PFSK-1 (cell line): Measurements from ENCODE around the gene IQCK.

Experiments used
- FOXP2 ChIP-seq: optimal IDR thresholded peaks from 2 replicates; pipeline ENCODE3; 2011; ENCODE audit warnings: borderline replicate concordance, control low read depth, inconsistent platforms; ENCODE audit not compliant: insufficient read depth; ENCODE audit errors: extremely low read length, extremely low read depth
- POLR2AphosphoS5 ChIP-seq: IDR thresholded peaks from 2 replicates; pipeline ENCODE4 v1.6.1; 2012; ENCODE audit warnings: low read depth, mild to moderate bottlenecking, control low read depth, low read length, moderate library complexity
- SIN3A ChIP-seq: IDR thresholded peaks from 2 replicates; pipeline ENCODE4 v1.6.1; 2012; ENCODE audit warnings: mild to moderate bottlenecking, low read length, moderate library complexity, borderline replicate concordance; ENCODE audit not compliant: insufficient read depth
- TAF1 ChIP-seq: IDR thresholded peaks from 2 replicates; pipeline ENCODE4 v1.6.1; 2012; ENCODE audit warnings: low read length, control low read depth, borderline replicate concordance; ENCODE audit not compliant: insufficient read depth
- TF ChIP-seq, protein P1 (sequence below), 2 experiments: IDR thresholded peaks; 2 replicates each; pipeline versions ENCODE4 v1.6.1 to v1.8.0; 2011 to 2012; ENCODE audit warnings: low read depth in 2 of 2, low read length in 2 of 2, control low read depth in 1 of 2, inconsistent platforms in 1 of 2, mild to moderate bottlenecking in 1 of 2, moderate library complexity in 1 of 2; ENCODE audit not compliant: insufficient read depth in 1 of 2

IQCK gene

DNA sequence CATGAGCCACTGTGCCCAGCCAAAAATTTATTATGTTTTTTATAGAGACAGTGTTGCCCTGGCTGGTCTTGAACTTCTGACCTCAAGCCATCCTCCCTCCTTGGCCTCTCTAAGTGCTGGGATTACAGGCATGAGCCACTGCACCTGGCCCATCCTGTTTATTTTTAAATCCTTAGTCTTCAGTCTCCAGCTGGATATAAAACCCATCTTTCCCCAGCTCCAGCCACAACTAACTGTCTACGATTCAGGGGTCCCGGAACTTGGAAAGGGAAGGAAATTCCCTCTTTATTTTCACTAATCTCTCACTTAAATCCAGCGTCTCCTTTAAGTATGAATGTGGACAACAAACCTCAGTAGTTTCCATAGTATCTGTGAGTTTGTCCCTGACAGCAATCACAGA lies 62.2 kb downstream of the IQCK start:
- TF ChIP-seq SIN3A (no peak), FOXP2 (no peak), TAF1 (no peak), POLR2AphosphoS5 (no peak)
- TF ChIP-seq, protein P1, sequence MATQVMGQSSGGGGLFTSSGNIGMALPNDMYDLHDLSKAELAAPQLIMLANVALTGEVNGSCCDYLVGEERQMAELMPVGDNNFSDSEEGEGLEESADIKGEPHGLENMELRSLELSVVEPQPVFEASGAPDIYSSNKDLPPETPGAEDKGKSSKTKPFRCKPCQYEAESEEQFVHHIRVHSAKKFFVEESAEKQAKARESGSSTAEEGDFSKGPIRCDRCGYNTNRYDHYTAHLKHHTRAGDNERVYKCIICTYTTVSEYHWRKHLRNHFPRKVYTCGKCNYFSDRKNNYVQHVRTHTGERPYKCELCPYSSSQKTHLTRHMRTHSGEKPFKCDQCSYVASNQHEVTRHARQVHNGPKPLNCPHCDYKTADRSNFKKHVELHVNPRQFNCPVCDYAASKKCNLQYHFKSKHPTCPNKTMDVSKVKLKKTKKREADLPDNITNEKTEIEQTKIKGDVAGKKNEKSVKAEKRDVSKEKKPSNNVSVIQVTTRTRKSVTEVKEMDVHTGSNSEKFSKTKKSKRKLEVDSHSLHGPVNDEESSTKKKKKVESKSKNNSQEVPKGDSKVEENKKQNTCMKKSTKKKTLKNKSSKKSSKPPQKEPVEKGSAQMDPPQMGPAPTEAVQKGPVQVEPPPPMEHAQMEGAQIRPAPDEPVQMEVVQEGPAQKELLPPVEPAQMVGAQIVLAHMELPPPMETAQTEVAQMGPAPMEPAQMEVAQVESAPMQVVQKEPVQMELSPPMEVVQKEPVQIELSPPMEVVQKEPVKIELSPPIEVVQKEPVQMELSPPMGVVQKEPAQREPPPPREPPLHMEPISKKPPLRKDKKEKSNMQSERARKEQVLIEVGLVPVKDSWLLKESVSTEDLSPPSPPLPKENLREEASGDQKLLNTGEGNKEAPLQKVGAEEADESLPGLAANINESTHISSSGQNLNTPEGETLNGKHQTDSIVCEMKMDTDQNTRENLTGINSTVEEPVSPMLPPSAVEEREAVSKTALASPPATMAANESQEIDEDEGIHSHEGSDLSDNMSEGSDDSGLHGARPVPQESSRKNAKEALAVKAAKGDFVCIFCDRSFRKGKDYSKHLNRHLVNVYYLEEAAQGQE (IDR thresholded peaks at IDR 0.05; ENCODE audit: insufficient read depth in 1 of 2, low read depth in 2 of 2, low read length in 2 of 2): no peak

DNA sequence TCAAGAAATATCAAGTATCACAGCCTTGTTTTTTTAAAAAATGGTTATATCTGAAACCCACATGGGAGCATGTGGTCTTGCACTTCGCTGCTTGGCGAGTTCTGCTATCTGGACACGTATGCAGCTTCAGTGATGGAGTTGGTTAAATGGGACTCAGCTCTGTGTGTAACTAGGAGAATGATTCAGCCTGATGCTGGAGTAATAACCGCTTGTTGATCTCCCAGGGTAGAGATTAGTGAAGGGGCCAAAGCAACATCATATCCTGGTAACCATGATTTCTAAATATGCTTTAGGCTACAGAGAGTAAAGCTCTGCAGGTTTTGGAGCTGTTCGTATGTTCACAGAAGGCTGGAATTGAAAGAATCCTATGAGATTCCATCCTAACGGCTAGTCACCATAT lies 63.2 kb downstream of the IQCK start:
- TF ChIP-seq TAF1 (no peak), FOXP2 (no peak), SIN3A (no peak), POLR2AphosphoS5 (no peak)
- TF ChIP-seq, protein P1 (IDR thresholded peaks at IDR 0.05; ENCODE audit: insufficient read depth in 1 of 2, low read depth in 2 of 2, low read length in 2 of 2): no peak

DNA sequence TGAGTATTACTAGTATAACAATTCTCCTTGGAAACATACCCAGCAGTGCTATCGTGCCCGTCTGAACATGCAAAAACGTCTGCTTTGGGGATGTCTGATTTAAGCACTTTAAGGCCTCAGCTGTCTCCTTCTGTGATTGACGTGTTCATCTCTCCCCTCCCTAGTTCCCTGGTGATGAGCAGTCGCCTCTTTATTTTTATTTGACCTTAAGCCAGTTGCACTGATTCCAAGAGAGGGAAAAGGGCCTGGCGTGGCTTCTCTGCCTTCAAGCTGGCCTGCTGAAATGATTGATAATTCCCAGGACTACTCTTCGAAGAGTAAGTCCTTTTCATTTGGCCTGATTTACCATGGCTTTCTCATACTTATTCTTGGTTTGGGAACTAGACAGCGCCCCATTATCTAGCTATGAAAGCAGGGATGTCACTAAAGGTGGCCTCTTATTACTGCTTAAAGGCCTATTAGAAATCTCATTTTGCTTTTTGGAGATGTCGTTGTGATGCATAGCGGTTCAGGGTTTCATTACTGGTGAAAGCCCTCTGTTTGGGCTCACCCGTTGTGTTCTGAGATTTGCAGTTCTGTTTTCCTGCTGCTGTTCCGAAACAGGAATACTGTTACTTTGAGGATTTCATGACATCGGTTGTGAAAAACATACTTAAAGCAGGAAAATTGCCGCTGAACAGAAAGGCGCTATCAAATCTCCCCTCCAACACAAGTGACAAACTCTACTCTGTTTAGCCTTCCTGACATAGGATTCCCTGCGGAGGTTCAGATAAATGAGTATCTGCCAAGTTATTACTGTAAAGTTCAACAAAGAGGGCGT lies 65.5 kb downstream of the IQCK start:
- TF ChIP-seq TAF1 (no peak), SIN3A (no peak), FOXP2 (no peak), POLR2AphosphoS5 (no peak)
- TF ChIP-seq, protein P1 (IDR thresholded peaks at IDR 0.05; ENCODE audit: insufficient read depth in 1 of 2, low read depth in 2 of 2, low read length in 2 of 2): no peak

DNA sequence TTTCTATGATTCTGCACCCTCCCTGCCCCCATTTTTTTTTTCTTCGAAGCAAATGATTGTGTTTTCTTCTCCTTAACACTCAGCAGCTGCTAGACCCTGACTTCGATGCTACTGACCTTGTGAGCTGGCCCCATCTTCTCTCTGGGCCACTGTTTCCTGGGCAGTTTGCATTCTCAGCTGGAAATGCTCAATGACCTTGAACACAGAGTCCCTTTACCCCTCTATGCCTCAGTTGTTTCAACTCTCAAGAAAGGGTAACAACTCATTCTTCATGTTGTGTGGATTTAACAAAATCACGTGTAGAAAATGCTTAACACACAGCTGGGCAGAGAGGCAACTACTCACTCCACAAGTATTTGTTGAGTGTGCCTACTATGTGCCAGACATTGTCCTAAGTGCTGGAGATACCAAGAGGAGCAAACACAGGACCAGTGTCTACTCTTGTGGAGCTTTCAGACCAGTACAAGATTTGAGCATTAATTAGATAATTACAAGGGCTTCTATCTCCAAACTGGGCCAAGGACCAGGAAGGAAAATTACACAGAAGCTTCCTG lies 66.2 kb downstream of the IQCK start:
- TF ChIP-seq, protein P1 (IDR thresholded peaks at IDR 0.05; ENCODE audit: insufficient read depth in 1 of 2, low read depth in 2 of 2, low read length in 2 of 2): no peak
- no peak for TF ChIP-seq FOXP2
- no peak for TF ChIP-seq POLR2AphosphoS5
- no peak for TF ChIP-seq SIN3A
- TF ChIP-seq TAF1: no peak

DNA sequence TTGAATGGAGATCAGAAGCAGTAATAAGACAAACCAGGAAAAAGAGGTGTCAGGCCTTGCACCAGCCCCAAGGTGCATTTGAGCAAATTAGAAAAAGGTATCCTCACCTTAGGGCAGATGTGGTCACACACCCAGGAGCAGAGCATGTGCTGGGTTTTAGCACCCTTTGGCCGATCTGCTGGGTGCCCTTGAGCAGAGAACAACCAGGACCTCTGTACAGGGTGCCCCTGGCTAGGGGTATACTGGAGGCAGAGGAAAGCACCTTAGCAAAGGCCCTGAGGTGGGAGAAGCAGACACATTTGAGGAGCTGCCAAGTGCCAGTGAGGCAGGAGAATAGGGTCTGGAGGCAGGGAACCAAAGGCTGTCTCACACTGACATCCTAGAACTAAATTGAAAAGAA lies 67.0 kb downstream of the IQCK start:
- TF ChIP-seq POLR2AphosphoS5: no peak
- TF ChIP-seq, protein P1 (IDR thresholded peaks at IDR 0.05; ENCODE audit: insufficient read depth in 1 of 2, low read depth in 2 of 2, low read length in 2 of 2): no peak
- no peak for TF ChIP-seq FOXP2
